ENCODE results near the gene SAMD3.
"Not testable (repeated sequence)": the region's sequence is repeated elsewhere in the genome, so short reads cannot be mapped to it uniquely, and the experiment has no call there.

- not testable (repeated sequence) for TF ChIP-seq CTCF, POLR2A (IDR thresholded peaks at IDR 0.05)
Observed at GRCh38 chr6:130230531-130230930, 7.8 kb upstream of the SAMD3 start.

Measured in adrenal gland (tissue), 5 donors.